ENCODE data around the gene SHROOM3.

The SHROOM3 gene

DNA sequence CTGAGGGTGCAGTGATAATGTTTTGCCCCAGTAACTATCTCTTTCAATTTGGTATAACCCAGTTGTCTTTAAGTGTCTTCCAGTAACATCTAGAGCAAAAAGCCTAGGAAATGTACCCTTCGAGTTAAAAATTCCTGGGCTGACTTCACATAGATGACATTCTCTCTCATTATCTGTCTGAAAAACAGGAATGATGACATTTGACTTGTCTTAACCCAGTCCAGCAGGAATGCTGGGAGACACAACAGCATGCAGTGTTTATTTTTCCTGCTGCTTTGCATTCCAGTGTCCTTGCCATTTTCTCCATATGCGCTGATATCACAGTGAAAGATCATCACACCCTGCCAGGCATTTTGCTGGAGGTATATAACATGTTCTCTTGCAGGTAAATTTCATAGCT lies 333.0 kb downstream of the SHROOM3 start:
- in situ Hi-C loops (cut with MboI; ENCODE audit: low sequenced_read_pairs, unreplicated experiment) = no loop called here

DNA sequence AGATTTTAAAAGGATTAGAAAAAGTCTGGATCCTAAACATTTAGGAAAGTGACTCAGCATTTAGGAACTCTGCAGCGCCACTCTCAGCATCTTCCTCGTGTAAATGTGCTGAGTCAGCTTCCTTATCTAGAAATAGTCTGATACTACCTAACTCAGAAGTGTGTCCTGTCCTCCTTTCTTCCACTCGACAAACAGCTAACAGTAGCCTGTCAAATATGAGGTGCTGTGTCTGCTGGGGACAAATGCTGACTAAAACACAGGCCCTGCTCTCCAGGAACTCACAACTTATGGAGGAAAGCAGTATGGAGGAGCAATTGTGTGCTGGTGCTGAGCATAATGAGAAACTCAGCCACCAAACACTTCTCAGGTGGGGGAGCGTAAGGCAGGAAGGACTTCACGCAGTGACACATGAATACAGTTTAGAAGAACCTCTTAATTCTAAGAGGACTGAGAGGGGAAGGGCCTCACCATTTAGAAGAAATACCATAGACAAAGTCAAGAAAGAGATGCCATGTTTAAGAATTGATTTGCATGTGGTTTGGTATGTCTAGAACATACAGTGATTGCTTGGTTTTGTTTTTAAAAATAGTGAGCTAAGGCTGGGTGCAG lies 337.6 kb downstream of the SHROOM3 start:
- no peak for DNase-seq (ENCODE audit: low spot score)
- in situ Hi-C loops (cut with MboI; ENCODE audit: low sequenced_read_pairs, unreplicated experiment) = no loop called here
- TF ChIP-seq, protein P1, sequence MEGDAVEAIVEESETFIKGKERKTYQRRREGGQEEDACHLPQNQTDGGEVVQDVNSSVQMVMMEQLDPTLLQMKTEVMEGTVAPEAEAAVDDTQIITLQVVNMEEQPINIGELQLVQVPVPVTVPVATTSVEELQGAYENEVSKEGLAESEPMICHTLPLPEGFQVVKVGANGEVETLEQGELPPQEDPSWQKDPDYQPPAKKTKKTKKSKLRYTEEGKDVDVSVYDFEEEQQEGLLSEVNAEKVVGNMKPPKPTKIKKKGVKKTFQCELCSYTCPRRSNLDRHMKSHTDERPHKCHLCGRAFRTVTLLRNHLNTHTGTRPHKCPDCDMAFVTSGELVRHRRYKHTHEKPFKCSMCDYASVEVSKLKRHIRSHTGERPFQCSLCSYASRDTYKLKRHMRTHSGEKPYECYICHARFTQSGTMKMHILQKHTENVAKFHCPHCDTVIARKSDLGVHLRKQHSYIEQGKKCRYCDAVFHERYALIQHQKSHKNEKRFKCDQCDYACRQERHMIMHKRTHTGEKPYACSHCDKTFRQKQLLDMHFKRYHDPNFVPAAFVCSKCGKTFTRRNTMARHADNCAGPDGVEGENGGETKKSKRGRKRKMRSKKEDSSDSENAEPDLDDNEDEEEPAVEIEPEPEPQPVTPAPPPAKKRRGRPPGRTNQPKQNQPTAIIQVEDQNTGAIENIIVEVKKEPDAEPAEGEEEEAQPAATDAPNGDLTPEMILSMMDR (IDR thresholded peaks at IDR 0.05; ENCODE audit: borderline replicate concordance, control extremely low read depth, extremely low read depth, insufficient read depth, missing control alignments) = no peak

More for the DNA sequence above, 333.0 kb downstream of the SHROOM3 start:
- no peak for DNase-seq (ENCODE audit: low spot score)
- TF ChIP-seq, protein P1 (IDR thresholded peaks at IDR 0.05; ENCODE audit: borderline replicate concordance, control extremely low read depth, extremely low read depth, insufficient read depth, missing control alignments) = no peak

DNA sequence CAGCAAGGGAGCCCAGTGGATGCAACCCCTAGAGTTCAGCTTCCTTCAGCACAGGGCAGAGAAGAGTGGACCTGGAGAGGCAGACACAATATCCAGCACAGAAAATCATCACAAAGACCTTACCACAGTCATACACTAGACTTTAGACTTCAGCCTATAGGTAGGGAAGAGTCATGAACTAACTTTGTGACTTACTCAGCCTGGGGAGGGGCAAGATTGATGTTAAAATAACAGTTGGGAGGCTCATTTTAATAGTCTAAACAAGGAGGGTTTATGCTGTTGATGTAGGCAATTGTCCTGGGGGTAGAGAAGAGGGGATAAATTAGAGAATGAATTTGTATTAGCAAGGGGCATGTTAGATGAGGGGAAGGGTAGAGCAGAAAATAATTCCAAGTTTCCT lies 338.7 kb downstream of the SHROOM3 start:
- in situ Hi-C loops (cut with MboI; ENCODE audit: low sequenced_read_pairs, unreplicated experiment) = no loop called here
- TF ChIP-seq, protein P1 (IDR thresholded peaks at IDR 0.05; ENCODE audit: borderline replicate concordance, control extremely low read depth, extremely low read depth, insufficient read depth, missing control alignments) = no peak
- DNase-seq (ENCODE audit: low spot score) = no peak

DNA sequence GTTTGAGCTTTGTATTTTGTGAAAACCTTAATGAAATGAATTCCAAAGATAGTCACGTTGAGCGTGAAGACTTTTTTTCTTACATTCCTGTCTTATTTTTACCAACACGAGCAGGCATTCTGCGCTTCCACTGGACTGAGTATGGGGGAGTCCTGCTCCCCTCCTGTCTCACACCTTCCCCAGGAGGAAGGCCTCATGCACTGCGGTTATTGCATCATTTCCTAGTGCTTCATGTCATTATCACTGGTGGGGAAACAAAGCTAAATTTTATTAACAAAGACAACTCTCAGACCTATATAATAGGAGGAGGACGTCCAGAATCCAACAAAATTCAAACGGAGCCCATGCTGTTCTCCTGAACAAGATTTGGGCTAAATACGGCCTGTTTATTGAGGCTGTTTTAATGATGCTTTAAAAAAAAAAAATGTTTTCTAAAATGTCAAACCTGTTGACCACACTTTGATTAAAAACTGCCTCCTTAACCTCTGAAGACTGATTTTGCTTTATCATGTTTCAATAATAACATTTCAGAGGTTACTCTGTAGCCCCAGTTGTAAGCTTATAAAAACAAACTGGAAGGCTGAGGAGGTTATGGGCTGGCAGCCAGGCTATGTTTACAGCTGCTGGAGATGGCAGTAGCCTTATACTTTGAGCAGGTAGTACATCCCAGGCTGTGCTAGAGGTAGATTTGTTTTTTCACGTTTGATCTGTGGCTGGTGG lies 344.9 kb downstream of the SHROOM3 start:
- DNase-seq (ENCODE audit: low spot score) = no peak
- in situ Hi-C loops (cut with MboI; ENCODE audit: low sequenced_read_pairs, unreplicated experiment) = no loop called here
- TF ChIP-seq, protein P1 (IDR thresholded peaks at IDR 0.05; ENCODE audit: borderline replicate concordance, control extremely low read depth, extremely low read depth, insufficient read depth, missing control alignments) = no peak

DNA sequence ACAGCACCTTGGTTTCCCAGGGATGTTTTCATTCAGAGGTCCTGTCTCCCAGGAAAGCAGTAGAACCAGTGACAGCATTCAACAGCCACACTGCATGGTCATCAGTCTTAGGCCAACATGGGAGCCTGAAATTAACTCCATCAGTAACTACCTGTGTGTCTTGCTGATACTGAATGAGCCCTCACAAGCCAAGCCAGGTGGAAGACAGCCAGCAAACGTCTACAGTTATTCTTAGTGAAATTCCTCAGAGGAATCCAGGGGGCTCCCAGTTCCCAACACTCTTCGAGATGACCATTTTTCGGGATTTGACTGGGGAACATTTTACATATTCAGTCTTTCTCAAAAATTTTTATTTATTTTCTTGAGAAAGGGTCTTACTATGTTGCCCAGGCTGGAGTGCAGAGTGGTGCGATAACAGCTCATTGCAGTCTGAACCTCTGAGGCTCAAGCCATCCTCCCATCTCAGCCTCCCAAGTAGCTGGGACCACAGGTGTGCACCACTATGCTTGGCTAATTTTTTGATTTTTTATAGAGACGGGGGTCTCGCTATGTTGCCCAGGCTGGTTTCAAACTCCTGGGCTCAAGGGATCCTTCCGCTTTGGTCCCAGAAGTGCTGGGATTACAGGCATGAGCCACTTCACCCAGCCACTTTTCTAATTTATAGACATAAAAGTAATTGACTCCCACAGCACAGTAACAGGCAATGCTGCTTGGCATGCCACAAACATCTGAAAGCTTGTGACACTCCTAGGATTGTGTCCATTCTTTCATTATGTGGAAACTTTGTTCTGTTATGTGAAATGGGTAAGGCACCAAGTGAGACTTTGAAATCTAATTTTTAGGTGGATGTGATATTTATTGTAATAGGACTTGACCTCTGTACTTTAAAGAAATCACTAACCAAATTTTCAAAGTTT lies 346.0 kb downstream of the SHROOM3 start:
- no peak for DNase-seq (ENCODE audit: low spot score)
- TF ChIP-seq, protein P1 (IDR thresholded peaks at IDR 0.05; ENCODE audit: borderline replicate concordance, control extremely low read depth, extremely low read depth, insufficient read depth, missing control alignments) = no peak
- in situ Hi-C loops (cut with MboI; ENCODE audit: low sequenced_read_pairs, unreplicated experiment) = no loop called here

Data from GM13976 (cell line).